GM19397 (cell line): Measurements from ENCODE around the gene PAFAH2.
A peak's percentile ranks its signal among the peaks of the same experiment; 100 is the strongest.

ENCODE experiments used
- ATAC-seq: cut with Tn5 transposase; IDR thresholded peaks from one replicate; pipeline ENCODE4 v1.9.1; 2021; ENCODE audit warnings: mild to moderate bottlenecking, moderate library complexity; ENCODE audit not compliant: unreplicated experiment

The PAFAH2 gene

GRCh38 chr1:25997828-25998761 lies at the start of gene PAFAH2:
Gene PAFAH2, minus strand, starts transcription at chr1:25998063. Its CDS starts 7,247 bp downstream, at chr1:25990816.
- ATAC-seq, result peak; percentile 87

- no peak for ATAC-seq
These were observed 49.5 kb upstream of the PAFAH2 start for GRCh38 chr1:26047278-26047874.

- ATAC-seq, result no peak
These were observed 48.6 kb upstream of the PAFAH2 start for GRCh38 chr1:26046246-26047095.

GRCh38 chr1:26045722-26046245 lies 47.9 kb upstream of the PAFAH2 start, which contains the start of gene SLC30A2:
Gene SLC30A2, minus strand, starts transcription at chr1:26046118. Its CDS starts 222 bp downstream, at chr1:26045896.
- no peak for ATAC-seq

- no peak for ATAC-seq
These were observed 47.3 kb upstream of the PAFAH2 start for GRCh38 chr1:26044971-26045721.

GRCh38 chr1:26044414-26044813 lies 46.6 kb upstream of the PAFAH2 start:
- no peak for ATAC-seq

GRCh38 chr1:26043765-26044164 lies 45.9 kb upstream of the PAFAH2 start:
- ATAC-seq, result no peak

GRCh38 chr1:26041978-26042377 lies 44.1 kb upstream of the PAFAH2 start:
- ATAC-seq, result no peak

GRCh38 chr1:26041401-26041800 lies 43.5 kb upstream of the PAFAH2 start:
- ATAC-seq, result no peak

- no peak for ATAC-seq
These were observed 41.0 kb upstream of the PAFAH2 start for GRCh38 chr1:26038904-26039303.

GRCh38 chr1:26038477-26038876 lies 40.6 kb upstream of the PAFAH2 start:
- no peak for ATAC-seq

GRCh38 chr1:26037904-26038303 lies 40.0 kb upstream of the PAFAH2 start:
- ATAC-seq, result no peak

GRCh38 chr1:26036756-26037281 lies 39.0 kb upstream of the PAFAH2 start:
- no peak for ATAC-seq

GRCh38 chr1:26035959-26036755 lies 38.3 kb upstream of the PAFAH2 start:
- peak; percentile 51 for ATAC-seq

- peak; percentile 81 for ATAC-seq
These were observed 37.5 kb upstream of the PAFAH2 start for GRCh38 chr1:26035203-26035958.

GRCh38 chr1:26034504-26035202 lies 36.8 kb upstream of the PAFAH2 start:
- ATAC-seq, result no peak

GRCh38 chr1:26032656-26033357 lies 34.9 kb upstream of the PAFAH2 start:
- ATAC-seq, result no peak
